SKM-1 (cell line): Measurements from ENCODE around the gene TES.

Source experiments
- DNase-seq: peaks from one replicate; lab custom pipeline; 2025; ENCODE audit not compliant: unreplicated experiment; lab: John Stamatoyannopoulos, UW

TES gene

DNA sequence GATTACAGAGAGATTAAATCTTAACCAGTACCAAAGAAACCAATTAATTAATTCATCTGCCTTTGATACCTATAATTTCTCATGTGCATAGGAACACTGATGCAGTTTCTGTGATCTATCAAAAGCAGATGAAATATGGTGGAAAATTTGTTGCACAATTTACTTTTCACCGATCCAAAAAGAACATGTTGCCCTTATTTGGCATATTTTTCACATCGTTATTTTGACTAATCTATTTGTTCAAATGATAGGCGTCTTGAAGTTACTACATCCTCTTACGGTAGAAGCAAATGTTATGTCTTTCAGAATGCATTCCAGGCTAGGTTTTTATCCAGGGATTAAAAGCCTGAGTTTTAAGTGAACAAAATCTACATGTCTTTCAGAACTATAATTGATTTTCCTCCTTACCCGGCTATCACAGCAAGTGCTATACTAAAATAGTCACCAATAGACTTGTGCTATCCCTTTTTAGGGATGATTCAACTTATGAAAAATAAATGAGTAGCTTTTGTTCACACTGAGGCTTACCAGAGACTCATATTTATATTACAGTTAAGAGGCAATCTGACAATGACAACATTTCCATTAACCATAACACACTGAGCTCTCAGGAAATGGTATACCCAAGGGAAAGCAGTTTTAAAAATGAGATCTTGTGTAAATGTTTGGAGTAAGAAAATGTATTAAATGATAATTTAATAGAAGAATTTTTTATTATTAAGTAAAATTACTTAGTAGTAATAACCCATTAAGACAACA, 16.8 kb upstream of the TES start:
- no peak for DNase-seq

DNA sequence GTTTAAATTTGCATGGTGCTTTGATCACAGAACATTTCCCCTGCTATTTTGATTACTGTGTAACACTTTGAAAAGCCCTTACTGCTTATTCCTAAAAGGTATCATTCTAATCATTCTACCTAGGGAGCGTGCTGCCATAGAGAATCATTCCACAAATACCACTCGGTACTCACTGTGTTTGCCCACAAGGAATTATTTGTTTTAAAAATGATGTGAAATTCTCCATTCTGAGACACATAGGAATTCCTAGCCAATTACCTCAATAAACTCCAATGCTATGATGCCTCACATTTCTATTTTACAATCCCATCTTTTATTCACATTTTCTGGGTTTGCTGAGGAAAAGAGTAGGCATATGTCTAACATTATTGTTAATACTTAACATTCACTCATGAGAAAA, 16.2 kb upstream of the TES start:
- no peak for DNase-seq

DNA sequence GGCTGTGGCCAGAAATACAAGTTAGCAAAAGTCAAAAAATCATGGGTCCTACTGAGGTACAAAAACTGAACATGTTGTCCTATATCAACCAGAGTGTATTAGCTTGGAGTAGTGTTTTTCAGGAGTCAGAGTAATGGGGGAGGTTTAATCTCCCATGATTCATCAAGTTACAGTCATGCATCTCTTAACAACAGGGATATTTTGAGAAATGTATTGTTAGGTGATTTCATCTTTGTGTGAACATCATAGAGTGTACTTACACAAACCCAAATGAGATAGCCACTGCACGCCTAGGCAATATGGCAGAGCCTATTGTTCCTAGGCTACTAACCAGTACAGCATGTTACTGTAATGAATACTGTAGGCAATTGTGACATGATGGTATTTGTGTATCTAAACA, 14.9 kb upstream of the TES start:
- no peak for DNase-seq

DNA sequence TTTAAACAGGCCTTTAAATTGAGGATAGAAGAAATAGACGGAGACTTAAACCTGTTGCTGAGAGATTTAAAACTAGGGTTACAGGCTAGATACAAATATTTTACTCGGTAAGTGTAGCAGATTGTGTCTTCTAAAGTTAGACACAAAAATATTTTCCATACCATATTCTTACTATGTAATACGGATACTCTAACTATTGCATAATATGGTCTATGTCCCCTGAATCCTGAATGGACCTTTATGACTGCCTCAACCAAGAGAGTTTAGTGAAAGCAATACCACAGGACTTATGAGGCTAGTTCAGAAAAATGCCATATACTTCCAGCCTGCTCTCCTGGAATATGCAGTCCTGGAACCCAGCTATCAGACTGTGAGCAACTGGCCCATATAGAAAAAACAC, 13.4 kb upstream of the TES start:
- DNase-seq = no peak

DNA sequence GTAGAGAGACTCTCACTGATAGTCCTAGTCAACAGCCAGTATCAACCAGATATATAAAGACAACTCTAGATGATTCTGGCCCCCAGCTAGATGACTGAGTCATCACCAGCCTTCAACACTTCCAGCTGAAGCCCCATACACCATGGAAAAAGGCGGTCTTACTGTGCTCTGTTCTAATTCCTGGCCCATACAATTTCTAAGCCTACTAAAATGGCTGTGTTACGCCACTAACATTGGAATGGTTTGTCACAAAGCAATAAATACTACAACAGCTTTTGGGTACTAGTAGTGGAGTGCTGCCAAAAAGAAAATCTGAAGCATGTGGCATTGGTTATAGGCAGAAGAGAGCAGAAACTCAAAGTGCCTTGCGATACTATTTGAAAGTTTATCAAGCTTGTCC, 13.0 kb upstream of the TES start:
- DNase-seq = no peak

DNA sequence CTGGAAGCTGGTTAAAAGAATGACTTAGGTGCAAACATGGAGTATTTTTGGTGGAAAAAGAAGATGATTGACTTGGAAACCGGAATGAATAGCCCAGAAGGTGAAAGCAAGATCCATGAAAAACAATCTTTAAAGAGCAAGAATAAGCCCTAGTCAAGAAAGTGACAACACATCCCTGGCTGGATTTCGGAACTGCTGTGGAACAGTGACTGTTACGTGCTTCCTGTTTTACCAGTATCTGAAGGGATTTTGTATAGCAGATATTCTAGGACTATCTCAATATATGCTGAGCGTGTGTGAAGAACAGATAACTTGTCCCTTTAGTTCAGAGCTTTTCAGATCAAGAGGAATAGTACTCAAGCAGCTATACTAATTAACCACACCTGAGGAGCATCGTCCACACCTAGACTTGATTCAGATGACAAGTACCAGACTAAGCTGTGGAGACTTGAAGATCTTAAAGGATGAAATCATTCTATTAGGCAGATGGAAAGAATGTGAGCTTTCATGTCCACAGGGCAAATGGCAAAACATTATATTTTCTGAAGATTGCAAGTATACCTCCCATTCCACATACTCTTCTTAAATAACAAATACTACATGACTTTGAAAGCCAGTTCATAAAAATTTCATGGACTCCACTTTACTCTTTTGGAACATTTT, 11.5 kb upstream of the TES start:
- DNase-seq = no peak

DNA sequence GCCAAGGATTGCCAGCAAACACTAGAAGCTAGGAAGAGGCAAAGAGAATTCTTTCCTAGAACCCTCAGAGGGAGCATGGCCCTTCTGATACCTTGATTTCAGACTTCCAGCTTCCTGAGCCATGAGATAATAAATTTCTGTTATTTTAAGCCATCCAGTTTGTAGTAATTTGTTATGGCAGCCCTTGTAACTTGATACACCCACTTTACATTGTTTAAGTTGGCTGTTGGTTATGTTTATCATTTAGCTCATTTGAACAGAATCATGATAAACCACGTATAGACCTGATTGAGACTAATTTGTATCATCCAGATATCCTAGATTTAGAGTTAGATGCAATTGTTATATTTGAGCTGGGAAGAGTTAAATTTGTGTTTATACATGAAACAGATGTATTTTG, 9.4 kb upstream of the TES start:
- DNase-seq = no peak

DNA sequence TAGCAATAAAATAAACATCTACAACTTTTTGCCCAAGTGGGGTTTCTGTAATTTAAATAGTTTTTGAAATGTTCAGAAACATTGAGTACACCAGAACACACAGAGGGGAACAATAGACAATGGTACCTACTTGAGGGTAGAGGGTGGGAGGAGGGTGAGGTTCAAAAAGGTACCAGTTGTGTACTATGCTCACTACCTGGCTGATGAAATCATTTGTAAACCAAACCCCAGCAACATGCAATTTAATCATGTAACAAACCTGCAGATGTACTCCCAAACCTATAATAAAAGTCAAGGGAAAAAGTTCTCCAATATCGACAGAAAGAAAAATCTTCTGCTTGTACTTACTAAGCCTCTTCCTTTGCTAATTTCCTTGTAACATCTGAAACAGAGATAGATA, 4.2 kb upstream of the TES start:
- DNase-seq = no peak

DNA sequence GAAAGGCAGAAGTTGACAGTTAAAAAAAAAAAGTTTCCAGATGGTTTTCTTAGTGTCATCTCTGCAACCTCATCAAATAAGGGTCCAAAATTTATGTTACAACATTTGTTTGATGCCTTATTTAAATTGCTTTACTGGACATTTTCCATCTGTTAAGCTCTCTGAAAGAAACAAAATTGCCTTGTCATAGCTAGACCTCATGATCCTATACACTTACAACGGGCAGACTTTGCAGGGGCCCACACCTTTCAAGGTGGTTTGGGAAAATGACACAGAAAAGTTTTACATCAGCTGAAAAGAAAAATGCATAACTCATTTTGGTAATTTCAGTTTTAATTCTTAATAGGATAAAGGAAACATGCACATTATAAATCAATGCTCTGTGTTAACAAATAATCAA, 1.4 kb upstream of the TES start:
- DNase-seq = no peak

DNA sequence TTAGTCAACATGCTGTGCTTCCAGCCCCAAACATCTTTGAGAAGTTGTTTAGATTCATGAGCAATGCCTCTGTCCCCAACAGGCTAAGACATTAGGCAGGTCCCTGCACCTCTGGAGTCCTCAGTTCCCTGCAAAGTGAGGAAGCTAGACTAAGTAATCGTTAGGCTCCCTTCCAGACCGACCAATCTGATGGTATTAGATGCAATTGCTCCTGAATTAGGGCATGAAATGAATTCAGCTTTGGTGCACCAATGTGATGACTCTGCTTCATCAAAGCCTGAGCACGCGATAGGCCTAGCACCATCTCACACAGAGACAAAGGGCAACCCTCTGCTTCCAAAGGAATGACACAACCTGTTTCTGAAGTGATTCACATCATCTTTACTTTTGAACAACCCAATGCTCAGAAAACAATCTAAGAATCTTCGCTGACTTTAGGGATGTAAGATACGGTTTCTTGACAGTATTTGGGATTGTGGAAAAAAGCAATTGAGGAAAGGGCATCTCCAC, 723 bp upstream of the TES start:
- no peak for DNase-seq

DNA sequence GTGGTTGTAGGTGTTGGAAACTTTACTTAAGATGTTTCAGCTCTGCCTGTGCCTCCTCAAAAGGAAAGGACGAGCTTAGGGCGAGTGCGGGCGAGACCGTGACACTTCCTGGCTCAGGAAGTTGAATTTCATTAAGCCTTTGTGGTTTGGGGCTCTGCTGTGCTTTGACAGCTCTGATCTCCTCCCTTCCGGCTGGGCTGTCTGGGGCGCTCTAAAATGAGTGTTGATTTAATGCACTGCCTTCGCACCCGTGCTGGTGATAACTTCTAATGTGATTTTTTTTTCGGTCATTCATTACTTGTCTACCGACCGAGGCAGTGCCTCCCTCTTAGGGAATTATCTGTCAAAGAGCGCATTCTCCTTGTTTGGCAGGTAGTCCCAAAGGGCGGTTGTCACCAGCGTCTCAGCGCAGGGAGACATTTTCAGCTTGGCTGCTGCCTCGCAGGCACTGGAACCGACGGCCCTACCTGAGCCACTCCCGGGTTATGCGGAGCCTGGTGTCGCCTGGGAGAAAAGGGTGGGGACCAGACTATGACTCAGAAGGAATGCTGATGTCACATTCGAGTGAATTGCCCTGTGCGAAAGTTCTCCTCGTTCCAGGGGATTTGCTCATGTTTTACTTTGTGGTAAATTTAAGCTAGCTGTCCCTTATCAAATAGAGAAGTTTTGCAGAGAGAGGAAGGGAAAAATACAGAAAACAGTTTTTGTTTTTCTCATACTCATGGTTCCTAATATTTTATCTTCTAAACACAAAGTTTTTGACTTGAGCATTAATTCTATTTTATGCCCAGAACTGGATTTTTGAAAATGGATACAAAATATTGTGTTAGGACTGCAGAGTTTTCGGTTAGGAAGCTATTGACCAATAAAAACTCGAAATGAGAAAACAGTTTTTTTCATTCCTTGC, 920 bp downstream of the TES start:
- DNase-seq = peak; percentile 72

DNA sequence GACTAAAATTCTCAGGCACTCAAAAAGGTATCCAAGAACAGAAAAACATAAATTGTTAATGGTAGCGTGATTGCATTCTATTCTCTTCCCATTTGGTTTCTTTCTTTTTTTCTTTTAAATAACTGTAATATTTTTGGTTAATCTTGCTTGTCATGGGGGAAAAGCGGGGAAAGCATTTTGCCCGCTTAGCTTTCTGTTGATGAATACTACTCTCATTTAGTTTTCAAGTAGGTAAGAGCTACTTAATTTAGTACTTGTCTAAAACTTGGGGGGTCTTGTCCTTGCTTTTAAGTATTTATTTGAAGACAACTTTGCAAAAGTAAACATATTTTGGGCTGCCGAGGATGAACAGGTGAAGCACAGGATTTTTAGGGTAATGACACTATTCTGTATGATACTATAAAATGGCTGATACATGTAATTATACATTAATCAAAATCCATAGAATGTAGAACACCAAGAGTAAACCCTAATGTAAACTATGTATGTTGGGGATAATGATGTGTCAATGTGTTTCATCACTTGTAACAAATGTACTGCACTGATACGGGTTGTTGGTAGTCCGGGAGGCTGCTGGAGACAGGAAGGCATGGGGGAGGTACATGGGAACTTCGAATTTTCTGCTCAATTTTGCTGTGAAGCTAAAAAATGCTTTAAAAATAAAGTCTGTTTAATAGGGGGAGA, 1.7 kb downstream of the TES start:
- no peak for DNase-seq

DNA sequence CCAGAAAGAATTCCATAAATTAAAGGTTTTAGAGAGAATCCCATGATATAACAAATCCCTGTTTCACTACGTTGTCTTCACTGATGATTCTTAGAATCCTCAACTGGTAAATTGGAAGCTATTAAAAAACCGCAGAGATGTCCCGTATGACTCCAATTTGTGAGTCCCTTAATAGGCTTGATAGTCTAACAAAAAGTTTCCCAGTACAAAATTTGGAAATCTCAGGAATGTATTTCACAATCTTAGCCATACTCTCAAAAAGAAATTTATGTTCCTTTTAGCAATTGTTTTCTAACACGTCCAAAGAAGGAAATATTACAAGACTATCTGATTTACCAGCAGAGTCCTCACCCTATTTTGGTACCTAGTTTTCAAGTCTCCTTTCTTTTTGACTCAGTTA, 2.5 kb downstream of the TES start:
- DNase-seq = no peak

DNA sequence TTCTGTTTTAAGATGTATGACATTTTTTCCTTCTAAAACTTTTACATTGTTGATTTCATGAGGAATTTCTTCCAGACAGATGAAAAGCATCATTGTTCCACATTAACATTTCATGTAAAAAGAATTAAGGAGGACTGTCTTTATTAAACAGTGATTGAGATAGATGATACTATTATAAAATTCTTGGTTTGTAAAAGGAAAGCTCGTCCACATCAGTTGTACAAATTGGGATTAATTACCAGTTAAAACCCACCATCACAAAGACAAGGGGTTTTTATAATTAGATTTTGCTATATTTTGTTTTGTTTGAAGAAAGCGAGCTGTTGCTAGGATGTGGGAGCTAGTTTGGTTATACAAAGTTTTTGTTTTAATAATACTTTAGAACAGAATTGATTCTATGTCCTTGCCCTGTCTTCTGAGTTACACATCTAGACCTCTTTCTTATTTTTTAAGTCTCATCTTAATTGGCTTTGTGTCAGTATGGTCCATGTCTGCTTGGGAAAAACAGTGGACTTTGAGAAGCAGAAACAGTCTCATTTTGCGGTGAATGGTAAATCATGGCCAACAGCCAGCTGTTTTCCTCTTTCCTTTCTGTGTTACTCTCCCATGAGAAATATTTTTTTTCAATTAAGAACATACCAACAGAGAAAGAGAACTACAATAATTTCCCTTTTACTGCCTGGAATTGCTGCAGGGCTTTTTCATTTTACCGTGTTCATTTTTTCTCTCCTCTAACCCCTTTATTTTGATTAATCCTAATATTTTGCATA, 3.2 kb downstream of the TES start:
- DNase-seq = no peak

DNA sequence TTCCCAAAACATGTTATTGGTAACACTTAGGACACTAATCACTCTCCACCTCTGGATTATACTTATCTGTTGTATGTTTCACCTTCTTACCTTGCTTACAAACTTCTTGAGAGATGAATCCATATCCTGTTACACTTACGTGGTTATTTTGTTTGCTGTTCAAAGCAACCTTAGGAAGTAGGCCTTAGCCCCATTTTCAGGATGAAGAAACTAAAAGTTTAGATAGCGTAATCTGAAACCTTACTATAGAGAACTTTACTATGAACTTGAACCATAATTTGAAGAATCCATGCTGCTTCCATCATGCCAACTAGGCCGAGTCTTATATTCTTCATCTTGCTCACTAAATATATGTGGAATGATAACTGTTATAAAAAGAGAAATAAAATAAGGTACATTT, 4.6 kb downstream of the TES start:
- no peak for DNase-seq

DNA sequence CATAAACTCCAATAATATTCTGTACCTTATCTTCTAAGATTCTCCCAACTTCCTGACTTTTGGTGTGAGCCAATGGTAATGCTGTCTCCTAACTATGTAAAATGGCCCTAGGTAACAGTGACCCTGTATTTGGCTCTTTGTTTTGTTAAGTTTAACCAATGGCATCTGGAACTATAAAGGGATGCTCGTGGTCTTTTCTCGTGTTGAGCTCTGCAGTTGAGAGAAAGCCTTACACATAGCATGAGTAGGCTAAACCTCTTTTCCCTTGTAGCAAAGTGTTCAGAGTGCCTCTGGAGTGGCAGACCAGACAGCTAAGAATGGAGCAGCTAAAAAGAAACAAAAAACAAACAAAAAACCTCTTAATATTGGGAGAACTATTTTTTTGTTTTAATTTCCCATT, 5.2 kb downstream of the TES start:
- DNase-seq = no peak

DNA sequence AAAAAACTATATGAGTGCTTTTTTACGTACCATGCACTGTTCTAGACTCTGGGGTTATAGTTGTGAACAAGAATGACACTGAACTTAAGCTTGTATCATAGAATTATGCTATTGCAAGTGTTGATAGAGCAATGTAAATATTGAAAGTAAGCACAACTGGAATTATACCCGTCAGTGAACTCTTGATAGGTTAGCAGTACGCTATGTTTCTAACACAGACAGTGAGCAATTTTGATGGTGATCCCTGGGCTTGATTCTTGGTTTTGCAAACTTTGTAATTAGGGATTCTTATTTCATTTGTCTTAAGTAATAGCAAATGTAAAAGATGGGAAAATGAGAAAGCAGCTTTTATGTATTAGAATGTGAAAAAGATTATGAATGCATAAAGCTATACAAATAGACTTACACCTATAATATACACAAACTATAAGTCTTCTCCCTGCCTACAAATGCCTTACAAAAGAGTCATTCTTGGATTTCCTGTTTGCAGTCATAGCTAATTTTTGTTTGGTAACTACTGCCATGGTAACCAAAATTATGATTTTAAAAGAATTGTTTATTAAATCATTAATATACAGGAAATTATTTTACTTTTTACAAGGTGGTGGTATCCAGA, 6.7 kb downstream of the TES start:
- no peak for DNase-seq

DNA sequence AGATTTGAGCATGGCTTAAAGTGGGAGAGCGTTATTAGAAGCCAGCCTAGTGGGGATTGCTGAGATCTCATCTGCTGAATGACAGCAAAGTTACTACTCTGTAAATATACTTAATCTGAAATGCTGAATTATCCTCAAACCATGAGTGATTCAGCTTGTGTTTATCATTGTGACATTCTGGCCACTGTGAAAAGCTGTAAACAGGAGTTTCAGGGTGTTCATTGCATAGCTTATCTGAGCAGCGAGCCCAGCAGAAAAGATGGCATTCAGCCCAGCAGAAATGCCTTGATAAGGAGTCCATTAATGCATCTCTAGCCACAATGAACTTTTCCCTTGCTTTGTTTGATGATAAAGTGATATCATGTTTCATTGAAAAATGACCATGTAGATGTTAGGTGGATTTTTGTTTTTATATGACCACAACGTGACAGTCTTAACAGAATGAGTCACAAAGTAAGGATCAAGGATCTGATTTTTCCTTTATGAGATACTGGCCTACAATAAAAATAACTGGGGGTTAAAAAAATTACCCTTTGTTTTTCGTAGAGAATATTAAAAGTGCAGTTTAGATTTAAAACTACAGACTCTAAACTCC, 7.8 kb downstream of the TES start:
- no peak for DNase-seq

DNA sequence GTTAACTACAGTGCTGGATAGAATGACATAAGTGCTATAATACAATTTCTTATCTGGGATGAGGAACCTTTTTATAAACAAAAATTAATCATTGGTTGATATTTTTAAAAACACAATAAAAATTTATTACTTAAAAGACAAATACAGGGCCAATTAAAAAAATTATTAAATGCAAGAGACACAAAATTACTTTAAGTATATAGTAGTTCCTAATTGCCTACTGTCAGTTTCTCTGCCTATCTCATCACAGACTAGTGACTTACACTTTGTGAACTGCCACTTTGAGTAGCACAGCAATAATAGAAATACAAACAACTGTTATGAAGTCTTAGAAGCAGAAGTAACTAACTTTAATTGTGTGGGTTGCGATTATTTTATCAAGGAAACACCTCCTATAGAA, 8.4 kb downstream of the TES start:
- DNase-seq = no peak

DNA sequence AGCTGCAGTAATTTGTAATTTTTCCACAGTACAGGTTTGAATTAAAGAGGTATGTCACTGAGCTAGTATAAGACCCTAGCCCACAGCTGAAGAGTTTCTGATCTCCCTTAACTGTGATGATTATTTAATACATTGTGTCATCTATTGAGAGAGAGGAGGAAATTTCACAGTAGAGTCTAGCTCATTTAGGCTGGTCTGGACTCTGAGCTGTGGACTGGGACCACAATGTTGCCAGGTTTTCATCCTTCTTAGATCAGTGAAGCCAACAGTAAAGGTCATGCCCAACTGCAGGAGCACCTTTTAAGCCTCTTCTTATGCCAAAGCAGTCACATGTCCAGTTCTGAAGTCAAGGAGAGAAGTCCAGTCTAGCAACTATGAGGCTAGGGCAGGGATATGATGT, 8.9 kb downstream of the TES start:
- no peak for DNase-seq
